ACHN (cell line): ENCODE data around the gene TMEM30B.
"Not testable (repeated sequence)": the region's sequence is repeated elsewhere in the genome, so short reads cannot be mapped to it uniquely, and the experiment has no call there.

Experiments
- DNase-seq: peaks from one replicate; pipeline ENCODE4 v3.0.0-alpha.2; 2015
- in situ Hi-C: cut with HindIII; loops from 2 replicates; pipeline ENCODE4 v1.10.0; 2017; ENCODE audit warnings: low sequenced_read_pairs, low pct_ligation_motif_present, low pct_unique_long_range_greater_than_20kb

Gene TMEM30B, protein sequence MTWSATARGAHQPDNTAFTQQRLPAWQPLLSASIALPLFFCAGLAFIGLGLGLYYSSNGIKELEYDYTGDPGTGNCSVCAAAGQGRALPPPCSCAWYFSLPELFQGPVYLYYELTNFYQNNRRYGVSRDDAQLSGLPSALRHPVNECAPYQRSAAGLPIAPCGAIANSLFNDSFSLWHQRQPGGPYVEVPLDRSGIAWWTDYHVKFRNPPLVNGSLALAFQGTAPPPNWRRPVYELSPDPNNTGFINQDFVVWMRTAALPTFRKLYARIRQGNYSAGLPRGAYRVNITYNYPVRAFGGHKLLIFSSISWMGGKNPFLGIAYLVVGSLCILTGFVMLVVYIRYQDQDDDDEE

DNA sequence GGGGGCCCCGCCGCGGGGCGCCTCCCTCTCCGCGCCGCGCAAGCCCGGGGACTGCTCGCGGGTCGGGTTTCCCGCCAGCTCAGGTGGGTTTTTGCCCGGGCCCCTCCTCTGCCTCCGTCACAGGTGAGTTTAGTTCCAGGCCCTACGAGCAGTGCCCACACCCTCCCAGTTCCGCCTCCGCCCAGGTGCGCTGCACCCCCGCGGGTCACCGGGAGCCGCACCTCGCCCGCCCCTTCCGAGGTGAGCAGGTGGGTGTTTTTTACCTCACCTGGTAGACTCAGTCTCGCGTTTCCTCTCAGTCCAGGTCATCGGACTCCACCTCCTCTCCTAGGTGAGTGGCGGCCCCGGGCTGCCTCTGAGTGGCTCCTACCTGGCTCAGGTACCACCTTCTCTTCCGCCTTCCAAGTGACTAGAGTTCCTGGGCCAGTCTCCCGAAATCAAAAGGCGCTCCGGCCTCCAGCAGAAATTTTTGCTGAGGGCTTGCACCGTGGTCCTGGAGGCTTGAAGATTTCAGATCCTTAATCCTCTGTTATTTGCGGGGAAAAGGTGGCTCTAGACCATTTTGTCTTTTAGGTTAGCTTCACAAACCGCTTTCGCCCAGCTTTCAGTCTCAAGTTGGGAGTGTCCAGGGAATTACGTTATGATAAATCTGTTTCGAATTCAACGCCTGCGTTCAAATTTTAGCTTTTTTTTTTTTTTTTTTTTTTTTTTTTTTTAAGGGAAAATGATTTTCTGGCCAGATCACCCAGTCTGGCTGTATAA, at the start of gene TMEM30B:
TMEM30B (minus strand) TSS at position 153 of the 762 bp plus-strand sequence. CDS start 191 bp downstream, outside the sequence.
- DNase-seq, result no peak
- in situ Hi-C loops, result no loop called here

GRCh38 chr14:61330511-61330910, 49.4 kb upstream of the TMEM30B start:
- DNase-seq, result no peak
- in situ Hi-C loops, result no loop called here

DNA sequence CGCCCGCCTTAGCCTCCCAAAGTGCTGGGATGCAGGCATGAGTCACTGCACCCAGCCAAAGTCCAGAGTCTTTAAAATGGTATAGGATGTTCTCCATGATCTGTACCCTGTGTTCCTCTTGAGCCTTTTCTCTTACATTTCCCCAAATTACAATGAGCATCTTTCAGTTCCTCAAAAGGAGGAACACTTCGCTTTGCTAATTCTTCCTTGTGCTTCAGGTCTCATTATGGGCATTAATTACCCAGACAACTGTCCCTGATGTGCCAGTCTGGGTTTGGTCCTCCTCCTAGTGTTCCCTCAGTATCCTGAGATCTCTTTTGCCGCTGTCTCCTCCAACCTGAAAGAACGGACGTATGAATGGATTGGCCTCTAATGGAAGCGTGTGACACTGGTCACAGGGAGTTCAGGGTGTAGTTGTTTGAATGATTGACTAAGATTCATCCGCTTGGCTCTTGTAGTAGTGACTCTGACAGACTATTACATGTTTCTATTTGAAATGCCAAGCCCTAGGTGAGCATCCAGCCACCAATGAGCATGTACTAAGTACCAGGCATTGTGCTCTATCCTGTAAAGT, 48.4 kb upstream of the TMEM30B start:
- in situ Hi-C loops, result no loop called here
- no peak for DNase-seq

DNA sequence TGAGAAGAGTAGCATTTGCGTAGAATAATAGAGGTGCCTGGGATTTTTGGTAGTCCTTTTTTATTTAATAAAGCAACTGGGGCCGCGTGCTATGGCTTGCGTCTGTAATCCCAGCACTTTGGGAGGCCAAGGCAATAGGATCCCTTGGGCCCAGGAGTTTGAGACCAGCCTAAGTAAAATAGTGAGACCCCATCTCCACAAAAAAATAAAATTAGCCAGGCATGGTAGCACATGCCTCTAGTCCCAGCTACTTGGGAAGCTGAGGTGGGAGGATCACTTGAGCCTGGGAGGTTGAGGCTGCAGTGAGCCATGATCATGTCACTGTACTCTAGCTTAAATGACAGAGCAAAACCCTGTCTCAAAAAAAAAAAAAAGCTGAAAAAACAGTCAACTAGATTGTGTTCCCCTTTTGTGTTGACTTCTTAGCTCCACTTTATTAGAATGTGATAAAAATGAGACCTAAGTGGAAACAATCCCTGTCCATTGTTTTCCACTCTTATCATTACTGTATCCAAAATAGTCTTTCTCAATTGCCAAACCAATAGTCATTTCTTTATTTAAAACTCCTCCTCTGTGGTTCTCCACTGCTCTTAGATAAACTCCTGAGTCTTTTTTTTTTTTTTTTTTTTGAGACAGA, 47.6 kb upstream of the TMEM30B start:
- in situ Hi-C loops, result no loop called here
- DNase-seq, result no peak

- DNase-seq, result no peak
- in situ Hi-C loops, result no loop called here
Observed at GRCh38 chr14:61326847-61327246, 45.7 kb upstream of the TMEM30B start.

GRCh38 chr14:61326146-61326545, 45.0 kb upstream of the TMEM30B start:
- DNase-seq, result no peak
- in situ Hi-C loops, result no loop called here

DNA sequence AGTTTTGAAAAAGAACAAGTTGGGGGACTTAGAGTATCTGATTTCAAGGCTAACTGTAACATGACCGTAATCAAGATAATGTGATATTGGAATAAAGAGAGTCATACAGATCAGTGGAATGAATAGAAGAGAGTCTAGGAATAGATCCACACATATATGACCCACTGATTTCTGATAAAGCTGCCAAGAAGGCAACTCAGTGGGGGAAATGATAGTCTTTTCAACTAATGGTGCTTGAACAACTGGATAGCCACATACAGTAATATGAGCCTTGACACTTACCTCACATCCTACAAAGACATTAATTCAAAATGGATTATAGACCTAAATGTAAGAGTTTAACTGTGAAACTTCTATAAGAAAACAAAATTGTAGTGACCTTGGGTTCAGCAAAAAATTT, 44.0 kb upstream of the TMEM30B start:
- no peak for DNase-seq
- in situ Hi-C loops, result no loop called here

GRCh38 chr14:61323970-61324369, 42.8 kb upstream of the TMEM30B start:
- no peak for DNase-seq
- in situ Hi-C loops, result no loop called here

- in situ Hi-C loops, result no loop called here
- no peak for DNase-seq
Observed at GRCh38 chr14:61322799-61323290, 41.7 kb upstream of the TMEM30B start.

- in situ Hi-C loops, result no loop called here
- DNase-seq, result no peak
Observed at GRCh38 chr14:61322011-61322798, 41.1 kb upstream of the TMEM30B start.

DNA sequence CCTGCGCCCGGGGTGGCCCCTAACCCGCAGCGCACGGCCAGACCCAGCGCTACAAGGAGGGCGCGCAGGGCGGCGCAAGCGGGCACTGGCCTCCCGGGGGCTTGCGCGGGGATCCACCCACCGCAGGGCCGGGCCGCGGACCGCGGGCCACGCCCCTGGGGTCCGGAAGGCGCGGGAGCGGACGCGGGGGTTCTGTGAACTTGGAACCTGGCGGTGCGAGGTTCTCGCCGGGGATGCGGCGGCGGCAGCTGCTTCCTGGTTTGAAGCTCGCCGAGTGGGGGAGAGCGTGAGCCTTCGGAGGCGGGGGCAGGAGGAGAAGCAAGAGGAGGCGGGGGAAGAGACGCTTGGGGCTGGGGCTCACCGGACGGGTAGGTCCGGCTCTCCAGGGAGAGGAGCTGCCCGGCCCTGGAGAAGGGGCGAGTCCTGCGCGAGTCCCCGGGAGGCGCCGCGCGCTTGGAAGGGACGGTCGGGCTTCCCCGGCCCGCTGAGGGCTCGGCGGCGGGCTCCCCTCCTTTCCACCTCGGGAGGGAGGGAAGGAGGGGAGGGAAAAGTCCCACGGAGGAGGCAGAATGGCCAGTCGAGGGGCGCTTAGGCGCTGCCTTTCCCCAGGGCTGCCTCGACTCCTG, 40.4 kb upstream of the TMEM30B start, which contains the start of gene PRKCH:
PRKCH (plus strand) TSS at position 195 of the 626 bp plus-strand sequence. CDS start 523 bp downstream, outside the sequence.
- peak; percentile 55 for DNase-seq
- in situ Hi-C loops, result no loop called here

DNA sequence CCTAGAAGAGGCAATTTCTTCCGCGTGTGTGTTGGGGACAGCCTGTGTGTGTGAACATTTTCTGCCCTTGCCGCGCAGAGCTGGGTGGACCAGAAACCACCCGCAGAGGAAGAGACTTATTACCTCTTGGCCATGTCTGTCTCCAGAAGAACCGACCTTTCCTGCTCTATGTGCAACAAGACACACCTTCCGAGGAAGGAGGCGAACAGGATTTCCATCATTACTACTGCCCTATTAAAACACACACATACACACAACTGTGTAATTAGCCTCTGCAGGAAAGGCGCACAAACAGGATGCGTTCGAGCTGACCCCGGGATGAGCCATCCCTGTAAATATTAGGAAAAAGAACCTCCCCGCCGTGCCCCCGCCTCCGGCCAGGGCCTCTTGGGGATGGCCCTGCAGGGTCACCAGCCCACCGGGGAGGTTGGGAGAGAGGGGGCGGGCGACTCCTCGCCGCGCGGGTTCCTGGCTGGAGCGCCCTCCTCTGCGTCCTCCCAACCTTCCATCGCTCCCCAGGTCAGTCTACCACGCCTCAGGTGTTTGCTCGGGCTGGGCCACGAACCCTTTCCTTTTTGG, 39.8 kb upstream of the TMEM30B start:
- no peak for DNase-seq
- in situ Hi-C loops, result no loop called here

GRCh38 chr14:61320170-61320569, 39.0 kb upstream of the TMEM30B start:
- DNase-seq, in situ Hi-C loops: not testable (repeated sequence)

GRCh38 chr14:61319706-61320105, 38.6 kb upstream of the TMEM30B start:
- in situ Hi-C loops, result no loop called here
- no peak for DNase-seq

DNA sequence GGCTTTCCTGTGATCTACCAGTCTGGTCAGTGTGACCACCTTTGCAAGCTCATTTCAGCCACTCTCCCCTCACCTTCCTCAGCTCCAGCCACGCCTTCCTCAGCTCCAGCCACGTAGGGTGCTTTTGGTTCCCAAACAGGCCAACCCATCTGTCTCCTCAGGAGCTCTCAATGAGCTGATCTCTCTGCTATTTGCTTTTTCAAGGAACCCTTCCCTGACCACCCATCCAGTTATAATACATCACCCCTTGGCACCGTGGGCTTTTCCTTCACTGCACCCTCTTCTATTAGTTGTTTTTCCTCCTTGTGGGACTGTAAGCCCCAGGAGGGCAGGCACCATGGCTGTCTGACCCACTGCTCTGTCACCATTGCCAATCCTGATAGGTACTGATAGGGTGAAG, 37.9 kb upstream of the TMEM30B start:
- in situ Hi-C loops, result no loop called here
- no peak for DNase-seq

- in situ Hi-C loops, result no loop called here
- DNase-seq, result no peak
Observed at GRCh38 chr14:61315313-61315712, 34.2 kb upstream of the TMEM30B start.

DNA sequence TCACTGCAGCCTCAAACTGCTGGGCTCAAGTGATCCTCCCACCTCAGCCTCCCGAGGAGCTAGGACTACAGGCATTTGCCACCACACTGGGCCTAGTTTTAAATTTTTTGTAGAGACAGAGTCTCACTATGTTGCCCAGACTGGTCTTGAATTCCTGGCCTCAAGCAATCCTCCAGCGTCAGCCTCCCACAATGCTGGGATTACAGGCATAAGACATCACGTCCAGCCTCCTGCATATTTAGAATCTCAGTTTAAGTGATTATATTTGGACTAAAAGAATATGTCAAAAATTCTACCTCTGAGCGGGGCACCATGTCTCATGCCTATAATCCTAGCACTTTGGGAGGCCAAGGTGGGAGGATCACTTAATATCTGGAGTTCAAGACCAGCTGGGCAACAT, 27.6 kb upstream of the TMEM30B start:
- DNase-seq, in situ Hi-C loops: not testable (repeated sequence)
